GM18505 (cell line): ENCODE data around the gene ETHE1.

Source experiments
- ATAC-seq: cut with Tn5 transposase; IDR thresholded peaks from one replicate; pipeline ENCODE4 v1.9.1; 2021; ENCODE audit not compliant: unreplicated experiment
- POLR2A ChIP-seq: IDR thresholded peaks from 4 replicates; pipeline ENCODE4 v1.6.1; 2011; ENCODE audit warnings: borderline replicate concordance; ENCODE audit not compliant: insufficient read depth, insufficient read length; ENCODE audit errors: extremely low read depth

ETHE1 gene

DNA sequence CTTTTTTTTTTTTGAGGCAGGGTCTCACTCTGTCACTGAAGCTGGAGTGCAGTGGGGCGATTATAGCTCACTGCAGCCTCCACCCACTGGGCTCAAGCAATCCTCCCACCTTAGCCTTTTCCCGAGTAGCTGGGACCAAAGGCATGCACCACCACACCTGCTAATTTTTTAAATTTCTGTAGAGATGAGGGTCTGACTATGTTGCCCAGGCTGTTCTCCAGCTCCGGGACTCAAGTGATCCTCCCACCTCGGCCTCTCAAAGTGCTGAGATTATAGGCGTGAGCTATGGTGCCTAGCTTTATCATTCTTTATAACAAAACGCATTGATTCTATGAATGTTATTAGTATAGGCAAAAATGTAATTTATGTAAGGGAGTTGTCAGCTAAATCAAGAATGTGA is 43.7 kb downstream of the ETHE1 start:
- TF ChIP-seq POLR2A = no peak
- ATAC-seq = no peak

DNA sequence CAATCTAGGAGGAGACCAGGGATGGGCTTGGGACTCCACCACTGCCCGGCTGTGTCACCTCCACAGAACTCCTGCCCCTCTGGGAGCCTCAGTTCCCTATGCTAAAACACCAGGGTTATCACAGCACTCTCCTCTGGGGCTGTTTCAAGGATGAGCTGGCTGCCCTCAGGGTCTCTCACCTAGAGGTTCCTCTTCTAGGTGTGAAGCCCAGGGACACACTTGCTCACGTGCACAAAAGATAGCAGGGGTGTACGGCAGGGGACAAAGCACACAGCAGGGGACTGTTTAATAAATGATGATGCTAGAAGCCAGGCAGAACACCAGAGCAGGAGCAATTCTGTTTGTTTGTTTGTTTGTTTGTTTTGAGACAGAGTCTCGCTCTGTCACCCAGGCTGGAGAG is 44.8 kb downstream of the ETHE1 start:
- TF ChIP-seq POLR2A = no peak
- ATAC-seq = no peak

DNA sequence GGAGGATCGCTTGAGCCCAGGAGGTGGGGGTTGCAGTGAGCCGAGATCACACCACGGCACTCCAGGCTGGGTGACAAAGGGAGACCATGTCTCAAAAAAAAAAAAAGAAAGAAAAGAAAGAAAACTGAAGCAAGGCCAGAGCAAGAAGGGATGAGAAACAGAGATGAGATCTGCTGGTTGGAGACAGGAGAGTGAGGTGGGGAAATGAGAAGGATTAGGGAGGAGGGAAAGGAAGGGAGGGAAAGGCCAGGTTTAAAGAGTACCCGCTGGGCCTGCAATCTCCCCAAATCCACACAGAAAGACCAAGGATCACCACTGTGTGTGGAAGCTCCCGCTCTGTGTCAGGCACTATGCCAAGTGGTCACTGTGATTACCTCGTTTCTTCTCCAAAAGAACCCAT is 45.3 kb downstream of the ETHE1 start:
- no peak for TF ChIP-seq POLR2A
- ATAC-seq = no peak

DNA sequence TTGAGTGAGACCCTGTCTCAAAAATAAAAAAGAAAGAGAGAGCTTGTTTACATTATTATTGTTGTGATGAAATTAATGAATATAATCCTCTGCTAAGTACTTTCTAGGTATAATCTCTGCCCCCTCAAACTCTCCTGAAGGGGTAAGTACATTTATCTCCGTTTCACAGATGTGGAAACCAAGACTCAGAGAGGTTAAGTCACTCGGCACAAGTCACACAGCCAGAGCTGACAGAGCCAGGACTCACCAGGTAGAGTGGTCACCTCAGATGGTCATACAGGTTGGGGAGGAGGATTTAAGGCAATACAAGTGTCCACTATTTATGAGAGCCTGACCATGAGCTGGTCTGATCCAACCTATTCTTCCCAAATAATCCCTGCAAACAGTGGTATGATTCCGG is 46.4 kb downstream of the ETHE1 start:
- ATAC-seq = no peak
- TF ChIP-seq POLR2A = no peak

DNA sequence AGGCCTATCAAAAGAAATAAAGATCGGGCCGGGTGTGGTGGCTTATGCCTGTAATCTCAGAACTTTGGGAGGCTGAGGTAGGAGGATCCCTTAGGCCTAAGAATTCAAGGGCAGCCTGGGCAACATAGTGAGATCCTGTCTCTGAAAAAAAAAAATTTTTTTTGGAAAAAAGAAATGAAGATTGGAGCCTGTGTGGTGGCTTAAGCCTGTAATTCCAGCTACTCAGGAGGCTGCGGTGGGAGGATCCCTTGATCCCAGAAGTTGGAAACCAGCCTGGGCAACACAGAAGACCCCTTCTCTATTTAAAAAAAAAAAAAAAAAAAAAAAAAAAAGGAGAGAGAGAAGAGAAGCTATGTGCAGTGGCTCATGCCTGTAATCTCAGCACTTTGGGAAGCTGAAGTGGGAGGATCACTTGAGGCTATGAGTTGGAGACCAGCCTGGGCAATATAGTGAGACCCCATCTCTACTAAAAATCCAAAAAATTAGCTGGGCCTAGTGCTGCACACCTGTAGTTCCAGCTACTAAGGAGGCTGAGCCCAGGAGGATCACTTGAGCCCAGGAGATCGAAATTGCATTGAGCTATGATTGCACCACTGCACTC is 46.9 kb downstream of the ETHE1 start:
- TF ChIP-seq POLR2A = no peak
- no peak for ATAC-seq

DNA sequence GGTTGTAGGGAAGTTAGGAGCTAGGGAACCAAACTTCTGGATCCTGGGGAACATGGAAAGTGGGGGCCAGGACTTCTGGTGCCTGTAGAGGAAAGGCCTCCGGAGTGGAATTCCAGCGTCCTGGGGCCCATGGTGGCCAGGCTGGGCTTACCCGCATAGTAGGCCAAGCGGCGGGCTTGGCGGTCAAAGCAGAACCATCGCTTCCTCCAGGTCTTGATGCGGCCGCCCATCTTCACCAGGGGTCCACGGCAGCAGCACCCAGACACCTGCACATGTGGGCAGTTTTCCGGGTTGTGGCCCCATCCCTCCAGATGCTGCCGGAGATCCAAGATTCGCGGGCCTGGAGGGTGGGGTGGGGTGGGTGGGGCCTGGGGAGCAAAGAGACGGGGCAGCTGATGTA is 47.8 kb downstream of the ETHE1 start:
- no peak for ATAC-seq
- no peak for TF ChIP-seq POLR2A

DNA sequence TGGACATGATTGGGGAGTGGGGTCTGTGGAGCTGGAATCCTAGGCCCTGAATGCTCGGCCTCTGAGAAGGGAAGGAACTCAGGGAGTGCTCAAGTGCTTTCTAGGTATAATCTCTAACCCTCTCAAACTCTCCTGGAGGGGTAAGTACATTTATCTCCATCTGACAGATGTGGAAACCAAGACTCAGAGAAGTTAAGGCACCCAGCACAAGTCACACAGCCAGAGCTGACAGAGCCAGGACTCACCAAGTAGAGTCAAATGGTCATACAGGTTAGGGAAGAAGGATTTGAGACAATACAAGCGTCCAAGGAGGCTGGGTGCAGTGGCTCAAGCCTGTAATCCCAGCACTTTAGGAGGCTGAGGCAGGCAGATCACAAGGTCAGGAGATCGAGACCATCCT is 48.7 kb downstream of the ETHE1 start:
- no peak for TF ChIP-seq POLR2A
- no peak for ATAC-seq

DNA sequence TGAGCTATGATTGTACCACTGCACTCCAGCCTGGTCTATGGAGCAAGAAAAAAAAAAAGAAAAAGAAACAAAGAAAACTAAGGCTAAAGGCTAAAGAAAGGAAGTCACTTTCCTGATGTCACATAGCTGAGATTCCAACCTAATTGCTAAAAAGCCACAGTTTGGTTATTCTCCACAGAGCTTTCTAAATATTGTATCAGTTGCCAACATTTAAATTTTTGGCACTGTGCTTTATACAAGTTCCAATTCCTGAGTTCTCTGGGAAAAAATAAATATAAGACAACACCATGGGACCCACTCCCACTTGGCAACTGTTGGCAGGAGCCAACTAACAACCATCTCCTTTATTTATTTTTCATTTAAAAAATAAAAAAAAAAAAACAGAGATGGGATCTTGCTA is 50.4 kb downstream of the ETHE1 start:
- ATAC-seq = no peak

DNA sequence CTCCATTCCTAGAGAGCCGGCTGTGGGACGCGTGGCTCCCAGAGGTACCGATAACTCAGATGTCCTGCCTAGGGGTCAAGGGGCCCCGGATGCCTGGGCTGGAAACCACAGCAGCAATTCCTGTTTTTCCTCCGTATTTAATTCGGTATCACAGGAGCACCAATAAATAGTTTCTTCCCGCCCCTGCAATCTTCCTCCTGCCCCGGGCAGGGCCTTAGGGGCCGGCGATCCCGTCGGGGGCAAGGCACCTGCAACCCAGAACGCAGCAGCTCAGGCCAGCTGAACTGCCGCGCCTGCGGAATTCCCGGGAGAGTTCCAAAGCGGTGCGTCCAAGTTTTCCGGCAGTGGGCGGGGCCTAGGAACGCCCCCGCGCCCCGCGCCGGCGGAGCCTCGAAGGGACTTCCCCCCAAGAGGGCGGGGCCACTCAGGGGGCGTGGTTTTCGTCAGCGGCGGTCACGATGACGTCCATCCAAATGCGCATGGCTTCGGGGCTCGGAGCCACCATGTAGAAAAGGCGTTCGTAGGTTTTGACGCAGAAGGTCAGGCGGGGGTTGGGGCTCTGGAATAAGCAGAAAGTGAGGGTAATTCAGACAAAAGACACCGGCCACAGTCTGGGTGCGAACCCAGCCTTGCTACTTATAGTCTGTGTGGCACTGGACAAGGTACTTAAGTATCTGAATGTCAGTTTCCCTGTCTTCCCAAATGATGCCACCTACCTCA is 51.9 kb downstream of the ETHE1 start:
- ATAC-seq = no peak
- TF ChIP-seq POLR2A = no peak

More for the DNA sequence above, 50.4 kb downstream of the ETHE1 start:
- TF ChIP-seq POLR2A = no peak

DNA sequence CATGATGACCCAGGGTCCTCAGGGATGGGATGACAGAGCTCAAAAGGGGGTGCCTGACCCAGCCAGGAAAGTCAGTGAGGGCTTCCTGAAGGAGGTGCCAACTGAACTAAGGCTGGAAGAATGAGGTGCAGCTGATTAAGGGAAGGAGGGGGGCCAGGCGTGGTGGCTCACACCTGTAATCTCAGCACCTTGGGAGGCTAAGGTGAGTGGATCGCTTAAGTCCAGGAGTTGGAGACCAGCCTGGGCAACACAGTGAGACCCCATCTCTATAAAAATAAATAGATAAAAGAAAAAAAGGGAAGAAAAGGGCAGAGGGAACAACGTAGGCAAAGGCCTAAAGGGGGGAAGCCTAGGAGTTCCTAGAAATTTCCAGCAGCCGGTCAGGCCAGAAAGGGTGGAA is 52.5 kb downstream of the ETHE1 start:
- TF ChIP-seq POLR2A = no peak

DNA sequence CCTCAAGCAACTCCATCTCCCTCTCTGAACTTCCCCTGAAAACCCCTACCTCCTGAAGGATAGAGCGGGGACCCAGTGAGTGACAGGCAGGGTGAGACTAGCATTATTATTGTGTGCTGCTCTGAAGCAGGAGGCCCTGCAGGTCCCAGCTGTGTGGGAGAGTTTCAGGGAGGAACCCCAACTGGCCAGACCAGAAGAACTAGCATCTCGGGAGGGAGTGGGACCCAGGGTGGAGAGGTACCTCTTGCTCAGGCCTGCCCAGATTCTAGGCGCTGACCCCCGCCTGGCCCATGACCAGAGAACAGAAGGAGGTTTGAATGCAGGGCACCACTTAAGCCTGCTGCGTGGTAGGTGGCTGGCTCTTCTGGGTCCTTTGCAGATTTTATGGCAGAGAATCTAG is 55.9 kb downstream of the ETHE1 start:
- TF ChIP-seq POLR2A = no peak
- no peak for ATAC-seq

More for the DNA sequence above, 52.5 kb downstream of the ETHE1 start:
- no peak for ATAC-seq

DNA sequence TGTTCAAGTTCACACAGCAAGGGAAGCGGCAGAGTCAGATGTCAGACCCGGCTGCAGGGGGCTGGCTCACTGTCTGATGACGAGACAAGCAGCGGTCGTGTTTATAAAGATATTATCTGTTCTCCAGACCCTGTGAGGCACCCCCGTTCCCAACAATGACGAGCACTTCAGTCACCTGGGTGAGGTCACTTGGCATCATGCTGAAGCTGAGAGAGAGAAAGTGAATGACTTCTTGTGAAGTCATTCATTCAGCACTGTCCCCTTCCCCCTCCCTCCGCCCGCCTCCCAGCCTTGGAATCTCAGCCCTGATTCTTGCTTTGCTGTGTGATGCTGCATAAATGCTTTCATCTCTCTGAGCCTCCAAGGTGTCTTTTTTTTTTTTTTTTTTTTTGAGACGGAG is 56.7 kb downstream of the ETHE1 start:
- ATAC-seq = no peak
- no peak for TF ChIP-seq POLR2A

DNA sequence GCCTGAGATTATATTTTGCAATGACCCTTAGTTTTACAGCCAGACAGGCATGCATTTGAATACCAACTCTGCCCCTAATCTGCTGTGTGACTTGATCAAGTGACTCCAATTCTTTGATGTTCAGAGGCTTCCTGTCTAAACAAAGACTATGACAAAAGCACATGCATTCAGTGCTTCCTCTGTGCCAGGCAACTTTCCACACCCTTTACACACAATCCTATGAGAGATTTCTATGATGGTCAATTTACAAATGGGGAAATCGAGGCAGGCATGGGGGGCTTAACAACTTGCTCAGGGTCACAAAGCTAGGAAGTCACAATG is 57.9 kb downstream of the ETHE1 start:
- no peak for ATAC-seq
- no peak for TF ChIP-seq POLR2A

DNA sequence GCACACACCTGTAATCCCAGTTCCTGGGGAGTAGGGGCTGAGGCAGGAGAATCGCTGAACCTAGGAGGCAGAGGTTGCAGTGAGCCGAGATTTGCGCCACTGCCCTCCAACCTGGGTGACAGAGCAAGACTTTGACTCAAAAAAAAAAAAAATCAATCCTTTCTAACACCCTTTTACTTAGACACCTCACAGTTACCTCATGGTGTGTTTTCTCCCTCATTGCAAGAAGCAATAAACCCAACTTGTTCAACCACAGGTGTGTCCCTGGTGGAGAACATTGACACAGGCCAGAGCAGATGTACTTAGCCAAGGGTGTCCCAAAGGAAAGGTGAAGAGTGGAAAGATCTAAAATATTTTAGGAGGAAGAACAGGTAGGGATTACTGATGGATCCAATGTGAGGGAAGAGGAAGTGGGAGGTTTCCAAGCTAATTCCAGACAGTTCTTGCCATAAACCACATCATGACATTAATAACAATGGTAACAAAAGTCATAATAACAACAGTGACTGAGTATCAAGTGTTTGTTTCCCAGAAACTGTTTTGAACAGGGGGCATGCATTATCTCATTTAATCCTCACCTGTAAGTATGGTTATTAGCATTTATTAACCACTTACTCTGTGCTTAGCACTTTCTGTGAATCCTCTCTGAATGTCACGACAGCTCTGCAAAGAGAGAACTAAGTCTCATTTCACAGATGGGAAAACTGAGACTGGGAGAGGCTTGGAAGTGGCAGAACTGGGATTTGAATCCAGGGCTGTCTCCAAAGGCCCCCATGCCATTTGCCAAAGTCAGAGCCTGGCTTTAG is 58.4 kb downstream of the ETHE1 start:
- no peak for ATAC-seq
- TF ChIP-seq POLR2A = no peak
